ENCODE measurements around the gene PIGB.

Gene PIGB

DNA sequence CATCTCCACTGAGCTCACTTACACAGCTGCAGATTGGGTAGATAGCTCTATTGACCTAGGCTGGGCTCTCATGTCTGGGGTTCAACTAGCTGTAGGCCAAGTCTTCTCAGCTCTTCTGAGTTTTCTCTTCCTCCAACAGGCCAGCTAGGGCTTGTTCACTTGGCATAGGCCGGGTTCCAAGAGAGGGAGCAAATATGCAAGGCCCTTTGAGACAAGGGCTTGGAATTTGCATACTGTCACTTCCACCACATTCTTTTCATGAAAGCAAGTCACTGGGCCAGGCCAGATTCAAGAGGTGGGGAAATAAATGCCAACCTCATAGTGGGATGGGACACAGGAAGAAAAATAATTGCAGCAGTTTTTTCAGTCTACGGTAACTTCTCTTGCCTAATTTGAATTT lies 25.2 kb downstream of the PIGB start:
- Mint-ChIP-seq H3K27me3 (no peaks in the 10 kb centered on the region), H3K4me1 (no peaks in the 10 kb centered on the region), H3K36me3 (peaks cover 50% of the 10 kb centered on the region), H3K9me3 (no peaks in the 10 kb centered on the region), H3K4me3 (no peak overlapping the region), H3K27ac (no peak overlapping the region)
- ATAC-seq, result no peak

GRCh38 chr15:55348281-55348778 lies 29.3 kb downstream of the PIGB start:
- Mint-ChIP-seq H3K36me3 (peaks cover 55% of the 10 kb centered on the region), H3K9me3 (no peaks in the 10 kb centered on the region), H3K27me3 (no peaks in the 10 kb centered on the region), H3K27ac (no peak overlapping the region), H3K4me3 (no peak overlapping the region), H3K4me1 (no peaks in the 10 kb centered on the region)
- no peak for ATAC-seq

GRCh38 chr15:55349282-55349681 lies 30.3 kb downstream of the PIGB start:
- Mint-ChIP-seq H3K36me3 (peaks cover 48% of the 10 kb centered on the region), H3K9me3 (no peaks in the 10 kb centered on the region), H3K27ac (no peak overlapping the region), H3K4me1 (no peaks in the 10 kb centered on the region), H3K4me3 (no peak overlapping the region), H3K27me3 (no peaks in the 10 kb centered on the region)
- ATAC-seq, result no peak

DNA sequence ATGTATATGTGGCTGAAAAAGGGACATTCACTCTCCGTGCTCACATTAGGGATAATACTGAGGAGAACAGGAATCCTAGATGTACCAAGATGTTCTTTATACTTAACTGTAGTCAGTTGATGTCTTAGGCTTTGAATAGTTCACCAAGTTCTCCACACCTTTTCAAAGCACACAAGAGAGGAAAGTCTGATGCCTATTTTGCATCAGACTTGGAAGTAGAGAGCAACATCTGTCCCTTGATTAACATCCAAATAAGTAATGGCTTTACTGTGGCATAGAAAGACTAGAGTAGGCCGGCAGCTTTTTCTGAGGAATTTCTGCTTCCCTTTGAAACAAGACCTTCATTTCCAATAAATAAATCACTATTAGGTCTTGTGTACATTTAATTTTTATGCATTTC lies 34.0 kb downstream of the PIGB start:
- Mint-ChIP-seq H3K9me3 (no peaks in the 10 kb centered on the region), H3K36me3 (peaks cover 29% of the 10 kb centered on the region), H3K27me3 (no peaks in the 10 kb centered on the region), H3K4me1 (no peaks in the 10 kb centered on the region), H3K27ac (no peak overlapping the region), H3K4me3 (no peak overlapping the region)
- no peak for ATAC-seq

DNA sequence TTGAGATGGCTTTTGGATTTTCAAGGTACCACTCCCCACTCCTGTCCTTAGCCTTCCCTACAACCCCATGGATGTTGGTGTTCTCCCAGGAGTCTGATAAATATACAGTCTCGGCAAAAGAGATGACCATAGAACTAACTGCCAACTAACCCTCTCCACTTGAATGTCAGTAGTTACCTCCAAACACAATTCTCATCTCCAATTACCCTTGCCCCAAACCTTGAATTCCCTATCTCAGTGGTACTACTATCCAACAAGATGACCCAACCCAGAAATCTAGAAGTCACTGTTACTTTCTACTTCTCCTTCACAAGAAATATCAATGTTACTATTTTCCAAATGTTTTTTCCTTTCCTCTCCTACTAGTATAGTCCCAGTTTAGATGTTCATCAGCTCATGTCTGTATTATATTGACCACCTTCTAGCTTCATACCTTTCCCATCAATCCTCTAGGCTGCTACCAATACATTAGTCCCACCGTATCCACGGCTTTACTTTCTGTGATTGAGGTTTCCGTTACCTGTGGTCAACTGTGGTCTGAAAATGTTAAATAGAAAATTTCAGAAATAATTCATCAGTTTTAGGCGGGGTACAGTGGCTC lies 38.1 kb downstream of the PIGB start:
- ATAC-seq, result no peak
- no peak overlapping the region for H3K27ac Mint-ChIP-seq
- H3K27me3 Mint-ChIP-seq, result no peaks in the 10 kb centered on the region
- peaks cover 27% of the 10 kb centered on the region for H3K36me3 Mint-ChIP-seq
- H3K9me3 Mint-ChIP-seq, result no peaks in the 10 kb centered on the region
- no peak overlapping the region for H3K4me3 Mint-ChIP-seq
- H3K4me1 Mint-ChIP-seq, result peaks cover 10% of the 10 kb centered on the region

- Mint-ChIP-seq H3K4me1 (peaks cover 10% of the 10 kb centered on the region), H3K4me3 (no peak overlapping the region), H3K9me3 (no peaks in the 10 kb centered on the region), H3K27ac (no peak overlapping the region), H3K36me3 (peaks cover 27% of the 10 kb centered on the region), H3K27me3 (no peaks in the 10 kb centered on the region)
- no peak for ATAC-seq
Measured at GRCh38 chr15:55357774-55358173, 38.8 kb downstream of the PIGB start.

GRCh38 chr15:55358471-55358870 lies 39.4 kb downstream of the PIGB start:
- ATAC-seq, result no peak
- Mint-ChIP-seq H3K27ac (no peak overlapping the region), H3K9me3 (no peaks in the 10 kb centered on the region), H3K4me1 (peaks cover 10% of the 10 kb centered on the region), H3K4me3 (no peak overlapping the region), H3K36me3 (peaks cover 30% of the 10 kb centered on the region), H3K27me3 (no peaks in the 10 kb centered on the region)

- H3K4me1 Mint-ChIP-seq, result peaks cover 10% of the 10 kb centered on the region
- no peaks in the 10 kb centered on the region for H3K9me3 Mint-ChIP-seq
- no peaks in the 10 kb centered on the region for H3K27me3 Mint-ChIP-seq
- H3K27ac Mint-ChIP-seq, result peak overlapping the region; percentile 18
- no peak overlapping the region for H3K4me3 Mint-ChIP-seq
- H3K36me3 Mint-ChIP-seq, result peaks cover 35% of the 10 kb centered on the region
- ATAC-seq, result no peak
Measured at GRCh38 chr15:55360256-55360655, 41.2 kb downstream of the PIGB start.

DNA sequence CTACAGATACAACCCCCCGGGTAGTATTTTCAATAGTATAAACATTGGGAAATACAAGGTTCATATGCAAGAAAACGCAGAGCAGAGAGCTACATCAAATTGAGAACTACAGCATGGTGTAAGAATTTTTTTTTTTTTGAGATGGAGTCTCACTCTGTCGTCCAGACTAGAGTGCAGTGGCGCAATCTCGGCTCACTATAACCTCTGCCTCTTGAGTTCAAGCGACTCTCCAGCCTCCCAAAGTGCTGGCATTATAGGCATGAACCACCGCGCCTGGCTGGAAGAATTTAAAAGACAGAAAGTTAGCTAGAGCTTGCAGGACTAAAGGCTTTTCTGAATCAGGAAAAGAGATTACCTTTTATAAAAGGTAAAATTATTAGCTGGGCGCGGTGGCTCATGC lies 42.0 kb downstream of the PIGB start:
- ATAC-seq, result no peak
- Mint-ChIP-seq H3K27ac (no peak overlapping the region), H3K36me3 (peaks cover 35% of the 10 kb centered on the region), H3K4me1 (peaks cover 10% of the 10 kb centered on the region), H3K4me3 (no peak overlapping the region), H3K9me3 (no peaks in the 10 kb centered on the region), H3K27me3 (no peaks in the 10 kb centered on the region)

GRCh38 chr15:55362641-55363040 lies 43.6 kb downstream of the PIGB start:
- H3K27me3 Mint-ChIP-seq, result no peaks in the 10 kb centered on the region
- H3K9me3 Mint-ChIP-seq, result no peaks in the 10 kb centered on the region
- no peak overlapping the region for H3K4me3 Mint-ChIP-seq
- H3K36me3 Mint-ChIP-seq, result peaks cover 26% of the 10 kb centered on the region
- ATAC-seq, result no peak
- peaks cover 10% of the 10 kb centered on the region for H3K4me1 Mint-ChIP-seq
- H3K27ac Mint-ChIP-seq, result no peak overlapping the region

DNA sequence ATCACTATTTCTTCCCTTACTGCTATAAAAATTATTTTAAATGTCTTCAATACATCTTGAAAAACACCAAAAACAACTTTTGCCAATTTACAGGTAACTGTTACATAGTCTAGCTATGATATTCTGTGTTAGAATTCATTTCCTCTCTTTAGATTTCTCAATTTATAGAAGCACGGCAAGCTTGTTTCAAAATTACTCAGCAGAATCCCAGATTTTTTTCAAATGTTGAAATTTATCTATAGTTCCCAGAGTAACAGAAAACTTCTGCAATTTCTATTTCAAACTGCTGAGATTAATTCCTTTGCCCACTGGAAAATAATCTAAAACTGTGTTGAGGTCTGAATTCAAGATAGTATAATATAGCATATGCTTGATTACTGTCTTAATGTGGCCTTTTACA lies 48.0 kb downstream of the PIGB start:
- Mint-ChIP-seq H3K36me3 (peaks cover 25% of the 10 kb centered on the region), H3K27ac (no peak overlapping the region), H3K27me3 (no peaks in the 10 kb centered on the region), H3K4me3 (no peak overlapping the region), H3K4me1 (peaks cover under 1% of the 10 kb centered on the region), H3K9me3 (no peaks in the 10 kb centered on the region)
- ATAC-seq, result no peak

DNA sequence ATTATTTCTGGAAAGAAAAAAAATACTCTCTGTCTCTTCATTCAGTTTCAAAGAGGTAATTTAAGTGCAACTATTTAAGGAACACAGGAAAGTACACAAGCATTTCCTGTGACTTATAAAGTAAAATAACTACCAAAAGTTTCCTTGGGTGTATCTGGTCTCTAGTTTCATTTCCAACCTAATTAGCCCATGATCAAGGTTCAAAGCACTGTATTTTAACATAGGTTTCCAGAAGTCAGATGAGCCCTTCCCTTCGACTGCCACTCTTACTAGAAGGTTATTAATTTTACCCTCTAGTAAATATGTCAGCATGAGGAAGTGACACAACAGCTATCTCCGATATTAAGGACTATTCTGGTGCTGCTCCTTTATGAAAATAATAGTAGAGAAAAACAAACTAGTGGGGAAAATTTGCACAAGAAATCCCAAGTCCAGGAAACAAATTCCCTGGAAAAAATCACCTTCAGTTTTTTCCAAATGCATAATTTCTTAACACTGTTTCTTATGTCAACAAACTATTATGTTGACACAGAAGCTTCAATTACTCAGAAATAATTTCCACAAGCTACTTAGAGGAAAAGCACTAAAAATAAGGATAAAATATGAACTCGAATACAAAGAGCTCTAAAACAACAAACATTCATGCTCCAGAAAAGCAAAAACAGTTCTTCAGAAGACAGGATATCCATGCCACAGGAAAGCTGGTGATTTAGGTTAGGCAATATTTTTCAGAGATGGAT lies 53.8 kb downstream of the PIGB start:
- Mint-ChIP-seq H3K27ac (peak overlapping the region; percentile 74), H3K4me3 (no peak overlapping the region), H3K9me3 (no peaks in the 10 kb centered on the region), H3K4me1 (peaks cover 17% of the 10 kb centered on the region), H3K27me3 (no peaks in the 10 kb centered on the region), H3K36me3 (peaks cover 42% of the 10 kb centered on the region)
- ATAC-seq, result no peak

DNA sequence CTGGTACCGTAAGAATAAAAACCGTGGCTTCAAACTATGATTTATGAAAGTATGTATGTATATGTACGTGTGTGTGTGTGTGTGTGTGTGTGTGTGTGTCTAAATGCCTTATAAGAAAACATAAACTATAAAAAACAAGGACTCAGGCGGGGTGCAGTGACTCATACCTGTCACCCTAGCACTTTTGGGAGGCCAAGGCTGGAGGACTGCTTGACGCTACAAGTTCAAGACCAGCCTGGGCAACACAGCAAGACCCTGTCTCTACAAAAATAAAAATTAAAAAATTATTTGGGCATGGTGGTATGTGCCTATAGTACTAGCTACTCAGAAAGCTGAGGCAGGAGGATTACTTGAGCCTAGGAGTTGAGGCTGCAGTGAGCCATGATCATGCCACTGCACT lies 60.1 kb downstream of the PIGB start:
- ATAC-seq, result no peak
- H3K27me3 Mint-ChIP-seq, result no peaks in the 10 kb centered on the region
- H3K4me1 Mint-ChIP-seq, result no peaks in the 10 kb centered on the region
- no peaks in the 10 kb centered on the region for H3K9me3 Mint-ChIP-seq
- H3K4me3 Mint-ChIP-seq, result no peak overlapping the region
- peaks cover 47% of the 10 kb centered on the region for H3K36me3 Mint-ChIP-seq
- H3K27ac Mint-ChIP-seq, result no peak overlapping the region

GRCh38 chr15:55381595-55381994 lies 62.6 kb downstream of the PIGB start:
- Mint-ChIP-seq H3K4me1 (no peaks in the 10 kb centered on the region), H3K27me3 (no peaks in the 10 kb centered on the region), H3K4me3 (no peak overlapping the region), H3K9me3 (no peaks in the 10 kb centered on the region), H3K27ac (no peak overlapping the region), H3K36me3 (peaks cover 52% of the 10 kb centered on the region)
- ATAC-seq, result no peak

DNA sequence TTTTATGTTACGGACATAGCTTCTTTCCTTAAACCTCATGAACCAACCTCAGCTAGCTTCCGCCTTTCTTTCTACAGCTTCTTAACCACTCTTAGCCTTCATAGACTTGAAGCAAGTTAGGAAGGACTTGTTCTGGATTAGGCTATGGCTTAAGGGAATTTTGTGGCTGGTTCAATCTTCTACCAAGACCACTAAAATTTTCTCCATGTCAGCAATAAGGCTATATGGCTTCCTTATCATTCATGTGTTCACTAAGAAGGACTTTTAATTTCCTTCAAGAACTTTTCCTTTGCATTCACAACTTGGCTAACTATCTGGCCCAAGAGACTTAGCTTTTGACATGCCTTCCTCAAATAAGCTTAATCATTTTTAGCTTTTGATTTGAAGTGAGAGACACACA lies 64.7 kb downstream of the PIGB start:
- Mint-ChIP-seq H3K9me3 (no peaks in the 10 kb centered on the region), H3K4me1 (no peaks in the 10 kb centered on the region), H3K36me3 (peaks cover 52% of the 10 kb centered on the region)

DNA sequence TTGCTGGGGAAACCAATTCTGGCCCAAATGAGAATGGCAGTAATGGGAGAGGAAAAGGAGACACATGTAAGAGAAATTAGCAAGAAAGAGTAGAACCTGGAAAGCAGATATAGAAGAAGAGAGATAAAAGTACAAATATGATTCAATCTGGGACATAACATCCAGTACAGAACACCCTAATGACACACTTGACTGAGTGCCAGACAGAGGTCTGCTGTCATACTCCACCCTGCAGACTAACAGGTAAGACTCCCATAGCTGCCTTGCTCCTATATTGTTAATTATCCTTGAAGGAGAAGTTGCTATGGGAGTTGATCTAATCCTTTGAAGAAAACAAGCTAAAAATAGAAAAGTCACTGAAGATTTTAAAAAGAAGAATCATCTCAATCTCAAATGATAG lies 68.0 kb downstream of the PIGB start:
- Mint-ChIP-seq H3K4me1 (no peaks in the 10 kb centered on the region), H3K27me3 (no peaks in the 10 kb centered on the region), H3K9me3 (no peaks in the 10 kb centered on the region), H3K36me3 (peaks cover 42% of the 10 kb centered on the region), H3K27ac (no peak overlapping the region), H3K4me3 (no peak overlapping the region)
- no peak for ATAC-seq

More for the DNA sequence above, 64.7 kb downstream of the PIGB start:
- Mint-ChIP-seq H3K27ac (no peak overlapping the region), H3K4me3 (no peak overlapping the region), H3K27me3 (no peaks in the 10 kb centered on the region)
- no peak for ATAC-seq

All from stimulated activated memory B cell treated with anti-CD40 and anti-IgM and Interleukin-4, amounts not matched to agents 10 μg/mL and 1 μg/mL and 100 μg/mL, for 72 hours (primary cell).